Measurements from ENCODE around the gene SHF.

SHF gene

GRCh38 chr15:45163508-45163856, 24.3 kb downstream of the SHF start:
- Histone ChIP-seq H3K79me2 (ENCODE audit: low read length) (peaks cover 11% of the 10 kb centered on the region), H3K4me2 (ENCODE audit: low read length) (no peak overlapping the region), H3K36me3 (replicated peaks; ENCODE audit: low read depth, low read length) (no peaks in the 10 kb centered on the region), H3K27ac (ENCODE audit: low read length) (no peak overlapping the region), H4K20me1 (ENCODE audit: insufficient read depth, low read length) (no peaks in the 10 kb centered on the region), H3K4me3 (ENCODE audit: low read length) (no peak overlapping the region), H3K4me1 (ENCODE audit: low read length) (peaks cover 13% of the 10 kb centered on the region), H2AFZ (ENCODE audit: low read depth, low read length) (no peak overlapping the region), H3K27me3 (ENCODE audit: low read depth, low read length) (no peaks in the 10 kb centered on the region), H3K9me3 (ENCODE audit: insufficient read depth, low read length) (no peaks in the 10 kb centered on the region), H3K9ac (ENCODE audit: low read length) (no peak overlapping the region)
- TF ChIP-seq EZH2phosphoT487 (IDR thresholded peaks at IDR 0.05; ENCODE audit: low read depth): no peak
- TF ChIP-seq, protein P1, sequence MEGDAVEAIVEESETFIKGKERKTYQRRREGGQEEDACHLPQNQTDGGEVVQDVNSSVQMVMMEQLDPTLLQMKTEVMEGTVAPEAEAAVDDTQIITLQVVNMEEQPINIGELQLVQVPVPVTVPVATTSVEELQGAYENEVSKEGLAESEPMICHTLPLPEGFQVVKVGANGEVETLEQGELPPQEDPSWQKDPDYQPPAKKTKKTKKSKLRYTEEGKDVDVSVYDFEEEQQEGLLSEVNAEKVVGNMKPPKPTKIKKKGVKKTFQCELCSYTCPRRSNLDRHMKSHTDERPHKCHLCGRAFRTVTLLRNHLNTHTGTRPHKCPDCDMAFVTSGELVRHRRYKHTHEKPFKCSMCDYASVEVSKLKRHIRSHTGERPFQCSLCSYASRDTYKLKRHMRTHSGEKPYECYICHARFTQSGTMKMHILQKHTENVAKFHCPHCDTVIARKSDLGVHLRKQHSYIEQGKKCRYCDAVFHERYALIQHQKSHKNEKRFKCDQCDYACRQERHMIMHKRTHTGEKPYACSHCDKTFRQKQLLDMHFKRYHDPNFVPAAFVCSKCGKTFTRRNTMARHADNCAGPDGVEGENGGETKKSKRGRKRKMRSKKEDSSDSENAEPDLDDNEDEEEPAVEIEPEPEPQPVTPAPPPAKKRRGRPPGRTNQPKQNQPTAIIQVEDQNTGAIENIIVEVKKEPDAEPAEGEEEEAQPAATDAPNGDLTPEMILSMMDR (IDR thresholded peaks at IDR 0.05; ENCODE audit: low read depth, low read length): no peak

GRCh38 chr15:45162771-45163507, 24.8 kb downstream of the SHF start:
- Histone ChIP-seq H3K4me3 (ENCODE audit: low read length) (no peak overlapping the region), H3K9ac (ENCODE audit: low read length) (no peak overlapping the region), H3K4me1 (ENCODE audit: low read length) (peaks cover 13% of the 10 kb centered on the region), H4K20me1 (ENCODE audit: insufficient read depth, low read length) (no peaks in the 10 kb centered on the region), H3K9me3 (ENCODE audit: insufficient read depth, low read length) (no peaks in the 10 kb centered on the region), H3K27me3 (ENCODE audit: low read depth, low read length) (no peaks in the 10 kb centered on the region), H3K79me2 (ENCODE audit: low read length) (peaks cover 11% of the 10 kb centered on the region), H2AFZ (ENCODE audit: low read depth, low read length) (no peak overlapping the region), H3K27ac (ENCODE audit: low read length) (no peak overlapping the region), H3K36me3 (replicated peaks; ENCODE audit: low read depth, low read length) (no peaks in the 10 kb centered on the region), H3K4me2 (ENCODE audit: low read length) (no peak overlapping the region)
- TF ChIP-seq EZH2phosphoT487 (IDR thresholded peaks at IDR 0.05; ENCODE audit: low read depth): no peak
- TF ChIP-seq, protein P1 (IDR thresholded peaks at IDR 0.05; ENCODE audit: low read depth, low read length): peak; percentile 89

- Histone ChIP-seq H3K27me3 (ENCODE audit: low read depth, low read length) (no peaks in the 10 kb centered on the region), H3K27ac (ENCODE audit: low read length) (no peak overlapping the region), H4K20me1 (ENCODE audit: insufficient read depth, low read length) (no peaks in the 10 kb centered on the region), H3K79me2 (ENCODE audit: low read length) (peaks cover 11% of the 10 kb centered on the region), H3K9me3 (ENCODE audit: insufficient read depth, low read length) (no peaks in the 10 kb centered on the region), H3K4me3 (ENCODE audit: low read length) (no peak overlapping the region), H3K36me3 (replicated peaks; ENCODE audit: low read depth, low read length) (no peaks in the 10 kb centered on the region), H3K4me2 (ENCODE audit: low read length) (no peak overlapping the region), H3K4me1 (ENCODE audit: low read length) (peaks cover 9% of the 10 kb centered on the region), H2AFZ (ENCODE audit: low read depth, low read length) (no peak overlapping the region), H3K9ac (ENCODE audit: low read length) (no peak overlapping the region)
- no peak for TF ChIP-seq EZH2phosphoT487 (IDR thresholded peaks at IDR 0.05; ENCODE audit: low read depth)
- TF ChIP-seq, protein P1 (IDR thresholded peaks at IDR 0.05; ENCODE audit: low read depth, low read length): no peak
Observed at GRCh38 chr15:45161666-45162065, 26.1 kb downstream of the SHF start.

DNA sequence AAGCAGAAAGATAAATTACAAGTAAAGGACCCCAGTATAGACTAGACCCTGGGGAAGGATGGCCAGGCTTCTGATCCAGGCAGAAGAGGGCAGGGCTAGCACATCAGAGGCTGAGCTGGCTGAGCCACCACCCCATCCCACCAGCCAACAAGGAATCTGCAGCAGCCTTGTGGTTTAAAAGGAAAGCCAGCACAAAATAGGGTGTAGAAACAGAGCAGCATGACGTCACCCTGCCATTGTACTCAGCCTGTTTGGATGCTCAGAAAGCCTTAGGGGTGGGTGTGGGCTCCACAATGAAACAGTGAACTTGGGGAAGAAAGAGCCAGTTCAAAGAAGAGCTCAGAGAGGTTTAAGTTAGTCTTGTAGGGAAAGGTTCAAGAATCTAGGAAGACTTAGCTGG, 29.8 kb downstream of the SHF start:
- Histone ChIP-seq H3K9me3 (ENCODE audit: insufficient read depth, low read length) (no peaks in the 10 kb centered on the region), H4K20me1 (ENCODE audit: insufficient read depth, low read length) (no peaks in the 10 kb centered on the region), H2AFZ (ENCODE audit: low read depth, low read length) (no peak overlapping the region), H3K9ac (ENCODE audit: low read length) (no peak overlapping the region), H3K27ac (ENCODE audit: low read length) (no peak overlapping the region), H3K4me1 (ENCODE audit: low read length) (no peaks in the 10 kb centered on the region), H3K36me3 (replicated peaks; ENCODE audit: low read depth, low read length) (no peaks in the 10 kb centered on the region), H3K79me2 (ENCODE audit: low read length) (no peaks in the 10 kb centered on the region), H3K27me3 (ENCODE audit: low read depth, low read length) (no peaks in the 10 kb centered on the region), H3K4me2 (ENCODE audit: low read length) (no peak overlapping the region), H3K4me3 (ENCODE audit: low read length) (no peak overlapping the region)
- TF ChIP-seq EZH2phosphoT487 (IDR thresholded peaks at IDR 0.05; ENCODE audit: low read depth): no peak
- TF ChIP-seq, protein P1 (IDR thresholded peaks at IDR 0.05; ENCODE audit: low read depth, low read length): no peak
